AG09319 (cell line): ENCODE results near the gene KAT2A.
"Not testable (repeated sequence)": the region's sequence is repeated elsewhere in the genome, so short reads cannot be mapped to it uniquely, and the experiment has no call there.

Experiments
- DNase-seq: peaks from one replicate; pipeline ENCODE4 v3.0.0-alpha.2; 2010; ENCODE audit warnings: low read depth; ENCODE audit errors: extremely low read depth
- CTCF ChIP-seq: IDR thresholded peaks from 2 replicates; pipeline ENCODE4 v1.5.1; 2011; ENCODE audit warnings: low read depth, mild to moderate bottlenecking, inconsistent platforms, low read length, moderate library complexity

Gene KAT2A

GRCh38 chr17:42163113-42163512 is 41.9 kb upstream of the KAT2A start:
- peak; percentile 21 for TF ChIP-seq CTCF
- no peak for DNase-seq

GRCh38 chr17:42160531-42160910 is 39.4 kb upstream of the KAT2A start:
- TF ChIP-seq CTCF: no peak
- no peak for DNase-seq

- no peak for TF ChIP-seq CTCF
- no peak for DNase-seq
Measured at GRCh38 chr17:42159796-42160530, 38.8 kb upstream of the KAT2A start.

GRCh38 chr17:42155614-42156045 is 34.5 kb upstream of the KAT2A start:
- no peak for DNase-seq
- TF ChIP-seq CTCF: no peak

- no peak for DNase-seq
- no peak for TF ChIP-seq CTCF
Measured at GRCh38 chr17:42153919-42154742, 33.0 kb upstream of the KAT2A start.

GRCh38 chr17:42146911-42147607 is 25.9 kb upstream of the KAT2A start:
- DNase-seq: no peak
- no peak for TF ChIP-seq CTCF

- DNase-seq: not testable (repeated sequence)
Measured at GRCh38 chr17:42143138-42143537, 22.0 kb upstream of the KAT2A start.
